ENCODE results near the gene KLK1. TPM values are rescaled to one million over a fixed set of nuclear protein-coding genes. Genes with fewer than 3 reads are reported as not detected.
A peak's percentile ranks its signal among the peaks of the same experiment; 100 is the strongest.

KLK1 gene
- total RNA-seq, 1 experiment from 2014 or later, result not detected

- no peak overlapping the region for H3K27ac ChIP-seq
- H3K9me3 ChIP-seq (replicated peaks), result no peaks in the 10 kb centered on the region
- H3K36me3 ChIP-seq, result no peaks in the 10 kb centered on the region
These were observed 20.2 kb upstream of the KLK1 start for GRCh38 chr19:50843701-50844221.

DNA sequence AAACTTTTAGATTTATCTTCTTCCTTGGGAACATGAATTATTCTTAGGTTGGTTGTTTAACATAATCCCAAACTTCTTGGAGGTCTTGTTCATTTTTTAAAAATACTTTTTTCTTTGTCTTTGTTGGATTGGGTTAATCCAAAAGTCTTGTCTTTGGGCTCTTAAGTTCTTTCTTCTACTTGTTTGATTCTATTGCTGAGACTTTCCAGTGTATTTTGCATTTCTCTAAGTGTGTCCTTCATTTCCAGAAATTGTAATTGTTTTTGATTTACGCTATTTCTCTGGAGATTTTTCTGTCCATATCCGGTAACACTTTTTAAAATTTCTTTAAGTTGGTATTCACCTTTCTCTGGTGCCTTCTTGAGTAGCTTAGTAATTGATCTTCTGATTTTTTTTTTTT, 19.6 kb upstream of the KLK1 start:
- no peaks in the 10 kb centered on the region for H3K27me3 ChIP-seq (replicated peaks)
- no peak overlapping the region for H3K4me3 ChIP-seq
- no peaks in the 10 kb centered on the region for H3K4me1 ChIP-seq (replicated peaks)
- no peak overlapping the region for H3K27ac ChIP-seq
- no peaks in the 10 kb centered on the region for H3K36me3 ChIP-seq
- no peaks in the 10 kb centered on the region for H3K9me3 ChIP-seq (replicated peaks)
- DNase-seq (ENCODE audit: low read depth in 1 of 2, low spot score in 2 of 2), result no peak

More at GRCh38 chr19:50843701-50844221, 20.2 kb upstream of the KLK1 start:
- Histone ChIP-seq H3K4me1 (replicated peaks) (no peaks in the 10 kb centered on the region), H3K4me3 (no peak overlapping the region), H3K27me3 (replicated peaks) (no peaks in the 10 kb centered on the region)
- no peak for DNase-seq (ENCODE audit: low read depth in 1 of 2, low spot score in 2 of 2)

DNA sequence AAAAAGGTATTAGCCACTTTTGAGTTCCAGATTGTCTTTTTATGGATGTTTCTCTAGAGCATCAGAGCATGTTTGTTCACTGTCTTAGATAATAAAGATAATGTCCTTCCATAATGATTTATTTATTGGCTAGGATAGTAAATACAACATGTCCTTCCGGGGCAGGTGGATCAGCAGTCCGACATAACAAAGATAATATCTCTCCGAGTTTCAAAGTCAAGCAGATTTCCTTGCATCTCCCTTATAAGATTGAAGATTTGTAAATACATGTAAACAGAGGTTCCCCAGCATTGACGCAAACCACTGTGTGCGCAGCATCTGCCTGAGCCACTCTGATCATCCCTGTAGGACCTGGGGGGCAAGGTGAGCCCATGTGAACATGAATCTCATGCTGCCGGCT, 18.5 kb upstream of the KLK1 start:
- Histone ChIP-seq H3K4me1 (replicated peaks) (no peaks in the 10 kb centered on the region), H3K9me3 (replicated peaks) (no peaks in the 10 kb centered on the region), H3K4me3 (no peak overlapping the region)

DNA sequence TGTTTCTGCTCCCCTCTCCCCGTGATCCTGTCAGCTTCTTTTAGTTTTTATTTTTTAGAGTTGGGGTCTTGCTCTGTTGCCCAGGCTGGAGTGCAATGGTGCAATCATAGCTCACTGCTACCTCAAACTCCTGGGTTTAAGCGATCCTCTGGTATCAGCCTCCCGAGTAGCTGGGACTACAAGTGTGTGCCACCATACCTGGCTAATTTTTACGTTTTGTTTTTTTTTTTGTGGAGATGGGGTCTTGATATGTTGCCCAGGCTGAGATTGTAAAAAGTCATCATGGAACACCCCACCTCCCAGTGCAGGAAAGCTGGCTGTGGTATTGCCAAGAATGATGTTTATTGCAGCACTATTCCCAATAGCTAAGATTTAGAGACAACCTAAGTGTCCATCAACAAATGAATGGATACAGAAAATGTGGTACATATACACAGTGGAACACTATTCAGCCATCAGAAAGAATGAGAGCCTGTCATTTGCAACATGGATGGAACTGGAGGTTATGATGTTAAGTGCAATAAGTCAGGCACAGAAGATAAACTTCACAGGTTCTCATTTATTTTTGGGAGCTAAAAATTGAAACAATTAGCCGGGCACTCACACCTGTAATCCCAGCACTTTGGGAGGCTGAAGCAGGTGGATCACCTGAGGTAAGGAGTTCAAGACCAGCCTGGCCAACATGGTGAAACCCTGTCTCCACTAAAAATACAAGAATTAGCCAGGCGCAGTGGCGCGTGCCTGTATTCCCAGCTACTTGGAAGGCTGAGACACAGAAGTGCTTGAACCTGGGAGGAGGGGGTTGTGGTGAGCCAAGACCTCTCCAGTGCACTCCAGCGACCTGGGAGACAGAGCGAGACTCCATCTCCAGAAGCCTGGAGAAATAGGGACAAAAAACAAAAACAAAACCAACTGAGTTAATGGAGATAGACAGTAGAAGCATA, 16.4 kb upstream of the KLK1 start:
- H3K27me3 ChIP-seq (replicated peaks), result peaks cover 5% of the 10 kb centered on the region
- H3K36me3 ChIP-seq, result no peaks in the 10 kb centered on the region
- H3K4me3 ChIP-seq, result no peak overlapping the region
- no peak for DNase-seq (ENCODE audit: low read depth in 1 of 2, low spot score in 2 of 2)
- H3K27ac ChIP-seq, result no peak overlapping the region
- H3K4me1 ChIP-seq (replicated peaks), result peaks cover 6% of the 10 kb centered on the region; the same call in 1 of the 2 replicates
- H3K9me3 ChIP-seq (replicated peaks), result no peaks in the 10 kb centered on the region

More for the DNA sequence above, 18.5 kb upstream of the KLK1 start:
- no peaks in the 10 kb centered on the region for H3K36me3 ChIP-seq
- no peaks in the 10 kb centered on the region for H3K27me3 ChIP-seq (replicated peaks)
- no peak overlapping the region for H3K27ac ChIP-seq
- DNase-seq (ENCODE audit: low read depth in 1 of 2, low spot score in 2 of 2), result no peak

DNA sequence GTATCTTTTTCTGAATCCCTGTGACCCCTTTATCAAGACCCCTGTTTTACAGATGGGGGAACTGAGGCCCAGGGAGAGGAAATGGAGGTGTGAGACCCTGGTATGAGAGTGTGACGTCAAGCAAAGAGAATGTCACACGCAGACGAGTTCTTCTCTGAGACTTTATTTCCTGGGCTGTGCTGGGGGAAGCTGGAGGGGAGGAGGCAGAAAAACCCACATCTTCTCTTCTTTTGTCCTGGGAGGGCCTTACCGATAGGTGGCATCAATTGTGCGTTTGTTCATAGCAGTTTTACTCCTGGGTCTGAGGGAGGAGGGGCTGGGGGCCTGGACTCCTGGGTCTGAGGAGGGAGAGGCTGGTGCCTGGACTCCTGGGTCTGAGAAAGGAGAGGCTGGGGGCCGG, 14.7 kb upstream of the KLK1 start:
- Histone ChIP-seq H3K36me3 (no peaks in the 10 kb centered on the region), H3K4me3 (no peak overlapping the region), H3K9me3 (replicated peaks) (no peaks in the 10 kb centered on the region), H3K27ac (no peak overlapping the region), H3K4me1 (replicated peaks) (peaks cover 6% of the 10 kb centered on the region; the same call in 1 of the 2 replicates), H3K27me3 (replicated peaks) (peaks cover 12% of the 10 kb centered on the region)
- no peak for DNase-seq (ENCODE audit: low read depth in 1 of 2, low spot score in 2 of 2)

GRCh38 chr19:50837300-50837699, 13.7 kb upstream of the KLK1 start:
- Histone ChIP-seq H3K9me3 (replicated peaks) (no peaks in the 10 kb centered on the region), H3K4me3 (no peak overlapping the region), H3K27me3 (replicated peaks) (peaks cover 12% of the 10 kb centered on the region), H3K4me1 (replicated peaks) (peaks cover 6% of the 10 kb centered on the region; the same call in 1 of the 2 replicates), H3K27ac (no peak overlapping the region), H3K36me3 (no peaks in the 10 kb centered on the region)
- no peak for DNase-seq (ENCODE audit: low read depth in 1 of 2, low spot score in 2 of 2)

- Histone ChIP-seq H3K27ac (no peak overlapping the region), H3K27me3 (replicated peaks) (peaks cover 12% of the 10 kb centered on the region), H3K36me3 (no peaks in the 10 kb centered on the region), H3K4me1 (replicated peaks) (peaks cover 6% of the 10 kb centered on the region; the same call in 1 of the 2 replicates), H3K9me3 (replicated peaks) (no peaks in the 10 kb centered on the region), H3K4me3 (no peak overlapping the region)
- DNase-seq (ENCODE audit: low read depth in 1 of 2, low spot score in 2 of 2), result no peak
These were observed 13.1 kb upstream of the KLK1 start for GRCh38 chr19:50836543-50837195.

DNA sequence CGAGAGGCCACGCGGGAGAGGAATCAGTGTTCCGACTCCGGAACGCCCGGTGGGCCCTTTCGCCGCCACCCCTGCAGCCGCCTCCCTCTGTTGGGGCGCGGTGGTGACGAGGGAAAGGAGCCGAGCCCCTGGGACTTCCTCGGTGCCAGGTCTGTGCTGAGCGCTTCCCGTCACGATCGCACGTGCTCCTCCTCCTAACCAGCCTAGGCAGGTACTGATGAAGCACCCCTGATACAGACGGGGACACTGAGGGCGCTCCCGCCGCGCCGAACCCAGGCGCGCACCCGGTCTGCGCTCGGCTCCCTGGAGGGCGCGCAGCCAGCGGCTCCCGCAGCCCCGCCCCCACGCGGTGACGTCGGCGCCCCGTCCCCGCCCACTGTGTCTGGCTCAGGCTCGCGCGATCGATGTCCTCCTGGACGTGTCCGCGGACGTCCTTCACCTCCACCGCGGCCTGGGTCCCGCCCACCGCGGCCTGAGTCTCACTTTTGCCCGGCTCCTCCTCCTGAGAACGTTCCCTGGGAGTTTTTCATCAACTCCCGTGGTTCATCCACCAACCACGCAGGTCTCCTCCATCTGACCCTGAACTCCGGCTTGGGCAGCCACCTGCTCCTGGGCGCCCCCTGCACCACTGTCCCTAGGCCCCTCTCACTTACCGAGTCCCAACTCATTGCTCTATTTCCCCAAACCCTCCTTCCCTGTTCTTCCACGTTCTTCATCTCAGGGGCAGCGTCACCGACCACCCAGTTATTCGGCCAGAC, 12.4 kb upstream of the KLK1 start:
- Histone ChIP-seq H3K4me3 (peak overlapping the region; percentile 38), H3K36me3 (no peaks in the 10 kb centered on the region), H3K27ac (no peak overlapping the region), H3K4me1 (replicated peaks) (peaks cover 6% of the 10 kb centered on the region; the same call in 1 of the 2 replicates), H3K9me3 (replicated peaks) (no peaks in the 10 kb centered on the region), H3K27me3 (replicated peaks) (peaks cover 12% of the 10 kb centered on the region)
- peak; percentile 39 to 57 for DNase-seq (ENCODE audit: low read depth in 1 of 2, low spot score in 2 of 2)

DNA sequence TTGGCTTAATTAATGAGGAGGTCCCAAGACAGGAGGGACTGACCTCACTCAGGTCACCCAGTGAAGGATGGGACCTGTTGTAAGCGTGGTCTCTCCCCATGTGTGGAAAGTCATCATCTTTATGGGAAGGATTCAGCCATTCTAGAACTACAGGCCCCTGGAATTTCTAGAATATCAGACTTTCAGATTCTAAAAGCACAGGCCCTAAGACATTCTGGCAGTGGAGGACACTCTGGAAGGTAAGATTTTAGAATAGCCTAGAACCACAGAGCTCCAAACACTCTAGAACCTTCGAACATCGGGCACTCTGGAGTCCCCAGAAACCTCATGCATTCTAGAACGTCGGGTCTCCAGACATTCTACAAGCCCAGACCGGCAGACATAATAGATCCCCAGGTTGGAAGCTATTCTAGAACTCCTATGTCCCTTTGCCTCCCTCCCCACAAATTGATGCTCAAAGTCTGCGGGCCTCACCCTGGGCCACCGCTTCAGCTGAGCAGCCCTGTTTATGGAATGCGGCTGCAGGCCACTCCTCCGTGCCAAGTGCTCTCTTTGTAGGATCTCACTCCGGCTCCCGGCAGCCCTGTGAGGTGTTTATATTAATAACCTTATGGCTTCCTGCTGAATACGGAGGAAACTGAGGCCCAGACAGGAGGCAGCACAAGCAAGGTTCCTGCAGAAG, 11.7 kb upstream of the KLK1 start:
- H3K4me1 ChIP-seq (replicated peaks), result peaks cover 6% of the 10 kb centered on the region; the same call in 1 of the 2 replicates
- no peak for DNase-seq (ENCODE audit: low read depth in 1 of 2, low spot score in 2 of 2)
- peaks cover 12% of the 10 kb centered on the region for H3K27me3 ChIP-seq (replicated peaks)
- H3K9me3 ChIP-seq (replicated peaks), result no peaks in the 10 kb centered on the region
- H3K27ac ChIP-seq, result no peak overlapping the region
- no peaks in the 10 kb centered on the region for H3K36me3 ChIP-seq
- H3K4me3 ChIP-seq, result peak overlapping the region; percentile 38

DNA sequence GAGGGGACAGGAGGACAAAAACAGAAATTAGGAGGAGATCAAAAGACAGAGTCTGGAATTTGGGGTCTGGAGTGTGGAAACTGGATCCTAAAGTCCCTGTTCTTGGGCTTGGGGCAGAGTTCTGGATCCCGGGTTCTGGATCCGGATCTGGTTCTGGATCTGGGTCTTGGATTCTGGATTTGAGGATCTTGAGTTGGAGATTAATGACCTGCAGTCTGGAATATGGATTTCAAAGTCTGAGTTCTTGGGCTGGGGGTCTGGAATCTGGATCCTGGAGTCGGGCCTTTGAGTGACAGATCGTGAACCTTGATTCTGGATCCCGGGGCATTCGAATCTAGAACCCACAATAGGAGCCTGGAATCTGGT, 10.2 kb upstream of the KLK1 start:
- H3K9me3 ChIP-seq (replicated peaks), result no peaks in the 10 kb centered on the region
- no peak for DNase-seq (ENCODE audit: low read depth in 1 of 2, low spot score in 2 of 2)
- no peak overlapping the region for H3K4me3 ChIP-seq

GRCh38 chr19:50833117-50833801, 9.7 kb upstream of the KLK1 start, which contains the start of gene KLK15:
KLK15 (minus strand) TSS chr19:50833574; CDS start chr19:50831492, 2,082 bp downstream.
- peaks cover 6% of the 10 kb centered on the region; the same call in 1 of the 2 replicates for H3K4me1 ChIP-seq (replicated peaks)
- no peaks in the 10 kb centered on the region for H3K9me3 ChIP-seq (replicated peaks)
- H3K27ac ChIP-seq, result no peak within 1 kb of the TSS
- no peak within 1 kb of the TSS for H3K4me3 ChIP-seq
- H3K27me3 ChIP-seq (replicated peaks), result peaks cover 12% of the 10 kb centered on the region
- H3K36me3 ChIP-seq, result no peaks in the 10 kb centered on the region
- DNase-seq (ENCODE audit: low read depth in 1 of 2, low spot score in 2 of 2), result no peak

More for the DNA sequence above, 10.2 kb upstream of the KLK1 start:
- no peak overlapping the region for H3K27ac ChIP-seq
- peaks cover 12% of the 10 kb centered on the region for H3K27me3 ChIP-seq (replicated peaks)
- H3K36me3 ChIP-seq, result no peaks in the 10 kb centered on the region
- peaks cover 6% of the 10 kb centered on the region; the same call in 1 of the 2 replicates for H3K4me1 ChIP-seq (replicated peaks)

GRCh38 chr19:50832666-50833065, 9.1 kb upstream of the KLK1 start:
- H3K4me1 ChIP-seq (replicated peaks), result peaks cover 6% of the 10 kb centered on the region; the same call in 1 of the 2 replicates
- no peaks in the 10 kb centered on the region for H3K9me3 ChIP-seq (replicated peaks)
- no peaks in the 10 kb centered on the region for H3K36me3 ChIP-seq
- H3K27ac ChIP-seq, result no peak overlapping the region
- no peak for DNase-seq (ENCODE audit: low read depth in 1 of 2, low spot score in 2 of 2)
- H3K4me3 ChIP-seq, result no peak overlapping the region
- peaks cover 12% of the 10 kb centered on the region for H3K27me3 ChIP-seq (replicated peaks)

Data from SJSA1 (cell line).